ENCODE measurements around the gene ARMS2.

ARMS2 gene

GRCh38 chr10:122454603-122455080 lies at the start of gene ARMS2:
TSS of gene ARMS2 (plus strand) at chr10:122454653. CDS start at chr10:122454728, 75 bp downstream.
- DNase-seq: no peak

- no peak for DNase-seq
Measured at GRCh38 chr10:122407375-122408125, 46.9 kb upstream of the ARMS2 start.

GRCh38 chr10:122413327-122413726 lies 41.1 kb upstream of the ARMS2 start:
- no peak for DNase-seq

- DNase-seq: no peak
Measured at GRCh38 chr10:122417667-122418066, 36.8 kb upstream of the ARMS2 start.

GRCh38 chr10:122419016-122419415 lies 35.4 kb upstream of the ARMS2 start:
- no peak for DNase-seq

- DNase-seq: no peak
Measured at GRCh38 chr10:122419876-122420623, 34.4 kb upstream of the ARMS2 start.

- no peak for DNase-seq
Measured at GRCh38 chr10:122420624-122421007, 33.8 kb upstream of the ARMS2 start.

- no peak for DNase-seq
Measured at GRCh38 chr10:122421054-122421625, 33.3 kb upstream of the ARMS2 start.

- DNase-seq: no peak
Measured at GRCh38 chr10:122421742-122422141, 32.7 kb upstream of the ARMS2 start.

- DNase-seq: peak; percentile 54
Measured at GRCh38 chr10:122422266-122422989, 32.0 kb upstream of the ARMS2 start.

- DNase-seq: no peak
Measured at GRCh38 chr10:122424059-122424458, 30.4 kb upstream of the ARMS2 start.

- DNase-seq: no peak
Measured at GRCh38 chr10:122426829-122427228, 27.6 kb upstream of the ARMS2 start.

- DNase-seq: no peak
Measured at GRCh38 chr10:122427280-122427679, 27.2 kb upstream of the ARMS2 start.

- DNase-seq: peak; percentile 70
Measured at GRCh38 chr10:122435212-122435827, 19.1 kb upstream of the ARMS2 start.

GRCh38 chr10:122441961-122442360 lies 12.5 kb upstream of the ARMS2 start:
- DNase-seq: no peak

GRCh38 chr10:122445469-122445868 lies 9.0 kb upstream of the ARMS2 start:
- DNase-seq: no peak

- no peak for DNase-seq
Measured at GRCh38 chr10:122445904-122446303, 8.5 kb upstream of the ARMS2 start.

- no peak for DNase-seq
Measured at GRCh38 chr10:122446668-122447423, 7.6 kb upstream of the ARMS2 start.

- DNase-seq: no peak
Measured at GRCh38 chr10:122448600-122448999, 5.9 kb upstream of the ARMS2 start.

- no peak for DNase-seq
Measured at GRCh38 chr10:122449153-122449552, 5.3 kb upstream of the ARMS2 start.

- no peak for DNase-seq
Measured at GRCh38 chr10:122450353-122450990, 4.0 kb upstream of the ARMS2 start.
